SK-N-SH (cell line): ENCODE data around the gene SLC38A8. TPM values are rescaled to one million over a fixed set of nuclear protein-coding genes. Genes with fewer than 3 reads are reported as not detected.

Source experiments
- CTCF ChIA-PET: fragments of 300-600, 350-600 bp; formaldehyde crosslinking; extraction: SDS; loops from one replicate; lab custom pipeline; 2021; lab: Yijun Ruan, JAX
- POLR2A ChIA-PET: fragments of 350-600 bp; sonication (Branson Sonifier 250); formaldehyde crosslinking; extraction: SDS; loops from one replicate; lab custom pipeline; 2020; ENCODE audit warnings: antibody characterized with exemption, inconsistent platforms; lab: Yijun Ruan, JAX
- DNase-seq: peaks from one replicate; pipeline ENCODE4 v3.0.0; 2012
- H2AFZ ChIP-seq: fragments of 200-600 bp; sonication (generic); 2 replicates; pipeline ENCODE4 v1.8.1; 2016; ENCODE audit warnings: antibody characterized with exemption, mild to moderate bottlenecking, low read depth
- H3F3A ChIP-seq: fragments of 200-600 bp; sonication (generic); replicated peaks from 2 replicates; pipeline ENCODE3; 2016; ENCODE audit warnings: antibody characterized with exemption, mild to moderate bottlenecking; ENCODE audit not compliant: insufficient read depth
- H3K27ac ChIP-seq, 2 experiments: fragments of 200-500 bp in 1 of 2; fragments of 200-600 bp in 1 of 2; sonication (Bioruptor generic) in 1 of 2; sonication (generic), shearing (Covaris generic) in 1 of 2; 2 replicates each; pipeline versions ENCODE4 v1.5.1 to v1.6.1; 2014 to 2016; ENCODE audit warnings: low read depth in 2 of 2, inconsistent platforms in 1 of 2, low read length in 1 of 2, mild to moderate bottlenecking in 1 of 2, mixed read lengths in 1 of 2
- H3K27me3 ChIP-seq: fragments of 200-600 bp; sonication (generic), shearing (Covaris generic); 2 replicates; pipeline ENCODE4 v1.6.1; 2016; ENCODE audit warnings: mixed run types; ENCODE audit not compliant: insufficient read depth
- H3K36me3 ChIP-seq, 2 experiments: fragments of 200-500 bp in 1 of 2; fragments of 200-600 bp in 1 of 2; sonication (Bioruptor generic) in 1 of 2; sonication (generic) in 1 of 2; replicated peaks in 1 of 2; 2 replicates each; pipeline versions ENCODE3 to v1.5.1; 2014 to 2016; ENCODE audit warnings: low read length in 1 of 2, mild to moderate bottlenecking in 1 of 2; ENCODE audit not compliant: insufficient read depth in 2 of 2, control insufficient read depth in 1 of 2
- H3K4me1 ChIP-seq, 2 experiments: fragments of 200-500 bp in 1 of 2; fragments of 200-600 bp in 1 of 2; sonication (Bioruptor generic) in 1 of 2; sonication (generic), shearing (Covaris generic) in 1 of 2; 2 replicates each; pipeline versions ENCODE4 v1.5.1 to v1.6.1; 2014 to 2016; ENCODE audit warnings: low read depth in 1 of 2, low read length in 1 of 2, mixed run types in 1 of 2; ENCODE audit not compliant: insufficient read depth in 2 of 2, control insufficient read depth in 1 of 2
- H3K4me2 ChIP-seq: fragments of 200-600 bp; sonication (generic), shearing (Covaris generic); 2 replicates; pipeline ENCODE4 v1.6.1; 2017; ENCODE audit warnings: mixed run types
- H3K4me3 ChIP-seq, 2 experiments: fragments of 200-500 bp in 1 of 2; fragments of 200-600 bp in 1 of 2; sonication (Bioruptor generic) in 1 of 2; sonication (generic), shearing (Covaris generic) in 1 of 2; 2 replicates each; pipeline versions ENCODE4 v1.5.1 to v1.8.1; 2014 to 2016; ENCODE audit warnings: low read depth in 2 of 2, inconsistent platforms in 1 of 2, low read length in 1 of 2, mild to moderate bottlenecking in 1 of 2, mixed read lengths in 1 of 2, moderate library complexity in 1 of 2
- H3K79me2 ChIP-seq: fragments of 200-600 bp; sonication (generic); 2 replicates; pipeline ENCODE4 v1.8.1; 2017; ENCODE audit warnings: mild to moderate bottlenecking; ENCODE audit not compliant: insufficient read depth
- H3K9ac ChIP-seq: fragments of 200-600 bp; sonication (generic); 2 replicates; pipeline ENCODE4 v1.6.1; 2017; ENCODE audit warnings: mixed run types
- H3K9me2 ChIP-seq: fragments of 200-600 bp; sonication (generic); 2 replicates; pipeline ENCODE4 v1.6.1; 2017; ENCODE audit warnings: mixed run types
- H3K9me3 ChIP-seq: fragments of 200-600 bp; sonication (generic); 2 replicates; pipeline ENCODE4 v1.6.1; 2017; ENCODE audit warnings: mixed run types, mild to moderate bottlenecking, moderate library complexity
- H4K20me1 ChIP-seq: fragments of 200-600 bp; sonication (generic); 2 replicates; pipeline ENCODE4 v1.6.1; 2017; ENCODE audit warnings: mild to moderate bottlenecking, mixed run types; ENCODE audit not compliant: insufficient read depth
- CHD2 ChIP-seq: fragments of 150-350 bp; IDR thresholded peaks from 2 replicates; pipeline ENCODE4 v1.6.1; 2018; ENCODE audit warnings: low read length; ENCODE audit not compliant: partially characterized antibody
- CTCF ChIP-seq: fragments of 200-600 bp; sonication (generic); IDR thresholded peaks from 2 replicates; pipeline ENCODE4 v1.6.1; 2017; ENCODE audit warnings: antibody characterized with exemption, mild to moderate bottlenecking, moderate library complexity
- EP300 ChIP-seq, 2 experiments: IDR thresholded peaks; 2 replicates each; pipeline versions ENCODE4 v1.4.0 to v1.6.1; 2012; ENCODE audit warnings: borderline replicate concordance in 1 of 2, low read depth in 1 of 2, low read length in 1 of 2
- EZH2phosphoT487 ChIP-seq: fragments of 200-600 bp; sonication (generic); IDR thresholded peaks from 2 replicates; pipeline ENCODE4 v1.6.1; 2017; ENCODE audit warnings: low read depth, mixed run types, mild to moderate bottlenecking, antibody characterized with exemption, moderate library complexity, borderline replicate concordance
- FOXJ3 ChIP-seq: sonication (generic); formaldehyde crosslinking; IDR thresholded peaks from 2 replicates; pipeline ENCODE4 v1.5.1; 2020; ENCODE audit warnings: mild to moderate bottlenecking, missing genetic modification reagents
- FOXM1 ChIP-seq: IDR thresholded peaks from 2 replicates; pipeline ENCODE4 v1.4.0; 2012; ENCODE audit warnings: low read depth, mild to moderate bottlenecking
- GABPA ChIP-seq: IDR thresholded peaks from 2 replicates; pipeline ENCODE4 v1.4.0; 2012; ENCODE audit warnings: low read depth, mild to moderate bottlenecking
- GATA2 ChIP-seq: sonication (generic); formaldehyde crosslinking; IDR thresholded peaks from 2 replicates; pipeline ENCODE4 v1.5.0; 2020; ENCODE audit warnings: mild to moderate bottlenecking, missing genetic modification reagents
- JUND ChIP-seq: IDR thresholded peaks from 2 replicates; pipeline ENCODE4 v1.4.0; 2012
- MAX ChIP-seq: IDR thresholded peaks from 2 replicates; pipeline ENCODE4 v1.4.0; 2012; ENCODE audit warnings: low read depth
- MEF2A ChIP-seq: IDR thresholded peaks from 2 replicates; pipeline ENCODE4 v1.4.0; 2012; ENCODE audit warnings: low read depth, borderline replicate concordance
- NFIC ChIP-seq: IDR thresholded peaks from 2 replicates; pipeline ENCODE4 v1.4.0; 2012; ENCODE audit warnings: borderline replicate concordance
- NRF1 ChIP-seq: IDR thresholded peaks from 2 replicates; pipeline ENCODE4 v1.6.1; 2012; ENCODE audit warnings: low read depth, mild to moderate bottlenecking, low read length
- POLR2AphosphoS5 ChIP-seq: IDR thresholded peaks from 2 replicates; pipeline ENCODE4 v1.6.1; 2012; ENCODE audit warnings: low read depth, low read length
- RCOR1 ChIP-seq: fragments of 150-350 bp; IDR thresholded peaks from 2 replicates; pipeline ENCODE4 v1.6.1; 2017; ENCODE audit warnings: antibody characterized with exemption, low read length
- SIN3A ChIP-seq: IDR thresholded peaks from 2 replicates; pipeline ENCODE4 v1.6.1; 2012; ENCODE audit warnings: low read depth, mild to moderate bottlenecking, low read length, moderate library complexity, borderline replicate concordance
- TCF12 ChIP-seq: IDR thresholded peaks from 2 replicates; pipeline ENCODE4 v1.4.0; 2012
- TEAD4 ChIP-seq: IDR thresholded peaks from 2 replicates; pipeline ENCODE4 v1.4.0; 2012; ENCODE audit warnings: mild to moderate bottlenecking, borderline replicate concordance; ENCODE audit not compliant: insufficient read depth
- USF1 ChIP-seq: IDR thresholded peaks from 2 replicates; pipeline ENCODE4 v1.4.0; 2012; ENCODE audit warnings: low read depth, borderline replicate concordance
- YY1 ChIP-seq: IDR thresholded peaks from 2 replicates; pipeline ENCODE4 v1.4.0; 2012; ENCODE audit warnings: low read depth, mild to moderate bottlenecking
- WGBS: methylation state at CpG from one replicate; pipeline ENCODE4 v1.1.6; 2017; ENCODE audit warnings: low lambda C conversion rate; 5-methylcytosine and 5-hydroxymethylcytosine counted together
- polyA plus RNA-seq, 3 experiments: library from polyadenylated mRNA; depleted of rRNA; stranded (reverse); fragments of >200 nt; gene quantifications; 2 replicates each; pipeline ENCODE4 v1.2.3, GENCODE V29; 2012

SLC38A8 gene
- polyA plus RNA-seq, 1 of the 3 experiments (the other 2 are of a cell fraction), result not detected

GRCh38 chr16:84087001-84087400 lies 44.4 kb upstream of the SLC38A8 start:
- Histone ChIP-seq H3K9me2 (no peaks in the 10 kb centered on the region), H4K20me1 (no peaks in the 10 kb centered on the region), H3K4me1 (no peaks in the 10 kb centered on the region), H3K36me3 (peaks cover 53 to 83% of the 10 kb centered on the region in 2 experiments), H3K4me2 (no peak overlapping the region), H3K27ac (no peak overlapping the region), H3K79me2 (no peaks in the 10 kb centered on the region), H3K4me3 (no peak overlapping the region), H3F3A (no peaks in the 10 kb centered on the region), H3K9ac (no peak overlapping the region), H2AFZ (no peak overlapping the region), H3K9me3 (no peaks in the 10 kb centered on the region), H3K27me3 (no peaks in the 10 kb centered on the region)
- WGBS, result 86% methylated on average over 11 of the region's 12 CpGs
- no peak for TF ChIP-seq MEF2A
- no peak for TF ChIP-seq NFIC
- TF ChIP-seq GABPA, result no peak
- TF ChIP-seq SIN3A, result no peak
- no peak for TF ChIP-seq YY1
- TF ChIP-seq USF1, result no peak
- no peak for TF ChIP-seq FOXJ3 (CRISPR knock-in tag)
- no peak for TF ChIP-seq RCOR1
- TF ChIP-seq FOXM1, result no peak
- no peak for TF ChIP-seq GATA2 (CRISPR knock-in tag)
- no peak for TF ChIP-seq POLR2AphosphoS5
- no peak for DNase-seq
- ChIA-PET POLR2A (no interaction called here), CTCF (interaction anchor here (1.1 to 14.3 kb wide), 6 partner anchors 9 to 130 kb away, joined by 3 to 163 read pairs (median 24); partner anchors contain the start of gene TAF1C)

- Histone ChIP-seq H3K79me2 (no peaks in the 10 kb centered on the region), H3K27me3 (no peaks in the 10 kb centered on the region), H3K9ac (no peak overlapping the region), H3K4me1 (no peaks in the 10 kb centered on the region), H4K20me1 (no peaks in the 10 kb centered on the region), H3K4me3 (no peak overlapping the region), H3K36me3 (peaks cover 51 to 83% of the 10 kb centered on the region in 2 experiments), H3F3A (no peaks in the 10 kb centered on the region), H3K9me3 (no peaks in the 10 kb centered on the region), H3K4me2 (no peak overlapping the region), H3K27ac (no peak overlapping the region), H3K9me2 (no peaks in the 10 kb centered on the region), H2AFZ (no peak overlapping the region)
- CTCF ChIA-PET, result interaction anchor here (0.6 to 14.3 kb wide), 14 partner anchors 9 to 846 kb away, joined by 3 to 163 read pairs (median 6); partner anchors contain the start of gene TAF1C
- POLR2A ChIA-PET, result no interaction called here
- DNase-seq, result peak; percentile 27
- TF ChIP-seq EZH2phosphoT487 (no peak), CHD2 (no peak), NFIC (no peak), YY1 (no peak), FOXJ3 (CRISPR knock-in tag) (no peak), EP300 (IDR thresholded peaks at IDR 0.05; ENCODE audit: borderline replicate concordance in 1 of 2, low read depth in 1 of 2, low read length in 1 of 2) (no peak), TCF12 (no peak), SIN3A (no peak), MAX (no peak), MEF2A (no peak), CTCF (no peak), USF1 (no peak), NRF1 (no peak), TEAD4 (no peak), JUND (no peak), RCOR1 (no peak), FOXM1 (no peak)
- 90% methylated on average over 10 of the region's 11 CpGs for WGBS
Observed at GRCh38 chr16:84086341-84086740, 43.7 kb upstream of the SLC38A8 start.
